ENCODE data around the gene TRPM5. TPM values are rescaled to one million over a fixed set of nuclear protein-coding genes. Genes with fewer than 3 reads are reported as not detected.
A peak's percentile ranks its signal among the peaks of the same experiment; 100 is the strongest.

TRPM5 gene
- total RNA-seq, 1 donor from 2014 or later: 0.34 TPM

- Histone ChIP-seq H3K4me2 (no peak overlapping the region), H3K4me1 (no peaks in the 10 kb centered on the region), H4K20me1 (ENCODE audit: low read depth) (no peaks in the 10 kb centered on the region), H3K36me3 (no peaks in the 10 kb centered on the region), H3K27me3 (peaks cover 69% of the 10 kb centered on the region), H3K9ac (no peak overlapping the region), H2AFZ (replicated peaks) (no peak overlapping the region), H3K9me3 (ENCODE audit: low read depth) (no peaks in the 10 kb centered on the region), H3K27ac (no peak overlapping the region), H3F3A (ENCODE audit: low read depth) (no peaks in the 10 kb centered on the region), H3K4me3 (no peak overlapping the region), H3K79me2 (ENCODE audit: low read depth) (no peaks in the 10 kb centered on the region)
- Mint-ChIP-seq H3K27ac (no peak overlapping the region), H3K4me1 (peaks cover 3% of the 10 kb centered on the region), H3K36me3 (no peaks in the 10 kb centered on the region), H3K4me3 (no peak overlapping the region), H3K27me3 (ENCODE audit: insufficient read depth, low read depth) (peaks cover 11% of the 10 kb centered on the region), H3K9me3 (peaks cover 21% of the 10 kb centered on the region)
- TF ChIP-seq EZH2phosphoT487 (IDR thresholded peaks at IDR 0.05): no peak
- no peak for DNase-seq (ENCODE audit: low spot score)
Measured at GRCh38 chr11:2477254-2477653, 32.9 kb upstream of the TRPM5 start.

GRCh38 chr11:2475136-2475918, 31.0 kb upstream of the TRPM5 start:
- Histone ChIP-seq H3K36me3 (no peaks in the 10 kb centered on the region), H3K4me1 (no peaks in the 10 kb centered on the region), H2AFZ (replicated peaks) (no peak overlapping the region), H3K27me3 (peaks cover 64% of the 10 kb centered on the region), H3K27ac (no peak overlapping the region), H3K4me3 (no peak overlapping the region), H4K20me1 (ENCODE audit: low read depth) (no peaks in the 10 kb centered on the region), H3K4me2 (no peak overlapping the region), H3K79me2 (ENCODE audit: low read depth) (no peaks in the 10 kb centered on the region), H3K9ac (no peak overlapping the region), H3K9me3 (ENCODE audit: low read depth) (no peaks in the 10 kb centered on the region), H3F3A (ENCODE audit: low read depth) (no peaks in the 10 kb centered on the region)
- peaks cover 21% of the 10 kb centered on the region for H3K9me3 Mint-ChIP-seq
- peaks cover 18% of the 10 kb centered on the region for H3K27me3 Mint-ChIP-seq (ENCODE audit: insufficient read depth, low read depth)
- H3K27ac Mint-ChIP-seq: peak overlapping the region; percentile 36
- TF ChIP-seq EZH2 (IDR thresholded peaks at IDR 0.05): no peak
- no peak for TF ChIP-seq CTCF (IDR thresholded peaks at IDR 0.05)
- no peak for TF ChIP-seq EZH2phosphoT487 (IDR thresholded peaks at IDR 0.05)
- no peak overlapping the region for H3K4me3 Mint-ChIP-seq
- H3K4me1 Mint-ChIP-seq: peaks cover 3% of the 10 kb centered on the region
- H3K36me3 Mint-ChIP-seq: no peaks in the 10 kb centered on the region
- DNase-seq (ENCODE audit: low spot score): no peak

- Mint-ChIP-seq H3K4me3 (peak overlapping the region; percentile 5), H3K9me3 (peaks cover 14% of the 10 kb centered on the region), H3K36me3 (no peaks in the 10 kb centered on the region), H3K27me3 (ENCODE audit: insufficient read depth, low read depth) (peaks cover 18% of the 10 kb centered on the region), H3K27ac (peak overlapping the region; percentile 36), H3K4me1 (peaks cover 3% of the 10 kb centered on the region)
- Histone ChIP-seq H3K27me3 (peaks cover 71% of the 10 kb centered on the region), H2AFZ (replicated peaks) (no peak overlapping the region), H3K9ac (no peak overlapping the region), H3K79me2 (ENCODE audit: low read depth) (no peaks in the 10 kb centered on the region), H3K4me3 (no peak overlapping the region), H3K4me1 (no peaks in the 10 kb centered on the region), H4K20me1 (ENCODE audit: low read depth) (no peaks in the 10 kb centered on the region), H3K9me3 (ENCODE audit: low read depth) (no peaks in the 10 kb centered on the region), H3K4me2 (no peak overlapping the region), H3F3A (ENCODE audit: low read depth) (no peaks in the 10 kb centered on the region), H3K36me3 (no peaks in the 10 kb centered on the region), H3K27ac (no peak overlapping the region)
- no peak for DNase-seq (ENCODE audit: low spot score)
- TF ChIP-seq EZH2phosphoT487 (IDR thresholded peaks at IDR 0.05) (no peak), CTCF (IDR thresholded peaks at IDR 0.05) (no peak), EZH2 (IDR thresholded peaks at IDR 0.05) (no peak)
Measured at GRCh38 chr11:2474059-2474901, 30.0 kb upstream of the TRPM5 start.

All from neural progenitor cell (in vitro differentiated cells).